Body of pancreas (tissue), 4 donors: Measurements from ENCODE around the gene BMPER. TPM values are rescaled to one million over a fixed set of nuclear protein-coding genes. Genes with fewer than 3 reads are reported as not detected.

Experiments
- ATAC-seq: fragments of 150-250 bp; one replicate; pipeline ENCODE4 v1.9.1; 2016
- DNase-seq, 4 donors: peaks; one replicate each; pipeline ENCODE4 v3.0.0-alpha.2; 2019
- H3K27ac ChIP-seq, 4 donors: fragments of 200-600 bp; sonication (generic); 1 replicate in 3 of 4; 2 replicates in 1 of 4; pipeline versions ENCODE4 v1.5.1 to v1.6.1; 2016 to 2019; ENCODE audit warnings: mild to moderate bottlenecking in 1 of 4, mixed read lengths in 1 of 4, moderate library complexity in 1 of 4
- H3K27me3 ChIP-seq, 2 donors: fragments of 200-600 bp; sonication (generic); one replicate each; pipeline ENCODE4 v1.6.0; 2016; ENCODE audit warnings: mild to moderate bottlenecking in 1 of 2
- H3K36me3 ChIP-seq, 2 donors: fragments of 200-600 bp; sonication (generic); replicated peaks in 1 of 2; 2 replicates each; pipeline ENCODE4 v1.5.1; 2016; ENCODE audit warnings: low read depth in 2 of 2; ENCODE audit not compliant: insufficient read depth in 1 of 2
- H3K4me1 ChIP-seq: fragments of 200-600 bp; sonication (generic); one replicate; pipeline ENCODE4 v1.6.0; 2016
- H3K4me3 ChIP-seq, 2 donors: fragments of 200-600 bp; sonication (generic); 1 replicate in 1 of 2; 2 replicates in 1 of 2; pipeline ENCODE4 v1.5.1; 2016 to 2019
- H3K9me3 ChIP-seq, 3 donors: fragments of 200-600 bp; sonication (generic); 1 replicate in 2 of 3; 2 replicates in 1 of 3; pipeline ENCODE4 v1.5.1; 2016
- POLR2A ChIP-seq, 3 donors: fragments of 450-650 bp; IDR thresholded peaks; one replicate each; pipeline ENCODE4 v1.6.1; 2016; ENCODE audit warnings: antibody characterized with exemption in 3 of 3, mild to moderate bottlenecking in 2 of 3
- WGBS, 2 donors: methylation state at CpG; one replicate each; pipeline ENCODE4 v1.1.5; 2017; 5-methylcytosine and 5-hydroxymethylcytosine counted together
- intact Hi-C: fragments of 100-400 bp; cut with DNase I; formaldehyde crosslinking; loops from one replicate; pipeline ENCODE4 v1.15.1; 2023
- total RNA-seq, 2 donors: library from RNA; depleted of rRNA; stranded (reverse); fragments of >200 nt; gene quantifications; one replicate each; pipeline ENCODE4 v1.1.0, GENCODE V29; 2016
- TF ChIP-seq, protein P1 (sequence below), 7 experiments: fragments of 450-650 bp in 4 of 7; fragments of 200-600 bp in 3 of 7; sonication (generic) in 3 of 7; IDR thresholded peaks; one replicate each; pipeline ENCODE4 v1.5.1; 2016 to 2019; ENCODE audit warnings: antibody characterized with exemption in 7 of 7

Gene BMPER
- total RNA-seq, 2 donors from 2014 or later = 0.33 to 0.78 TPM

DNA sequence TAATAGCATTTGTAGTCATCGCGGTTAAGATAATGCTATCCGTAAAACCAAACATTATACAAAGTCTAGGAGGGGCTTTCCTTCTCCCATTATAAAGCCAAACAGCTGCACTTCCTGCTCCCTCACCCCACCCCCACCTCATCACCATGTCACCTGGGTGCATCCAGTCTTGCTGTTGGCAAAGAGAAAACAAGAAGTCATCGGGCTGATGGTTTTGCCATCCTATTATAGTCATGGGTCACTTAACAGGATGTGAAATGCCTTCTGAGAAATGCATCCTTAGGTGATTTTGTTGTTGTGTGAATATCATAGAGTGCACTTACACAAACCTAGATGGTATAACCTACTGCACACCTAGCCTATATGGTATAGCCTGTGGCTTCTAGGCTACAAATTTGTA is 157.0 kb downstream of the BMPER start:
- Histone ChIP-seq H3K27ac (no peak overlapping the region), H3K36me3 (no peaks in the 10 kb centered on the region), H3K27me3 (no peaks in the 10 kb centered on the region), H3K4me3 (no peak overlapping the region), H3K9me3 (no peaks in the 10 kb centered on the region), H3K4me1 (no peaks in the 10 kb centered on the region)
- 66 to 80% methylated on average over 4 of the region's 4 CpGs for WGBS, 2 donors
- DNase-seq (no peak), ATAC-seq (no peak)
- intact Hi-C loops = no loop called here
- TF ChIP-seq, protein P1, sequence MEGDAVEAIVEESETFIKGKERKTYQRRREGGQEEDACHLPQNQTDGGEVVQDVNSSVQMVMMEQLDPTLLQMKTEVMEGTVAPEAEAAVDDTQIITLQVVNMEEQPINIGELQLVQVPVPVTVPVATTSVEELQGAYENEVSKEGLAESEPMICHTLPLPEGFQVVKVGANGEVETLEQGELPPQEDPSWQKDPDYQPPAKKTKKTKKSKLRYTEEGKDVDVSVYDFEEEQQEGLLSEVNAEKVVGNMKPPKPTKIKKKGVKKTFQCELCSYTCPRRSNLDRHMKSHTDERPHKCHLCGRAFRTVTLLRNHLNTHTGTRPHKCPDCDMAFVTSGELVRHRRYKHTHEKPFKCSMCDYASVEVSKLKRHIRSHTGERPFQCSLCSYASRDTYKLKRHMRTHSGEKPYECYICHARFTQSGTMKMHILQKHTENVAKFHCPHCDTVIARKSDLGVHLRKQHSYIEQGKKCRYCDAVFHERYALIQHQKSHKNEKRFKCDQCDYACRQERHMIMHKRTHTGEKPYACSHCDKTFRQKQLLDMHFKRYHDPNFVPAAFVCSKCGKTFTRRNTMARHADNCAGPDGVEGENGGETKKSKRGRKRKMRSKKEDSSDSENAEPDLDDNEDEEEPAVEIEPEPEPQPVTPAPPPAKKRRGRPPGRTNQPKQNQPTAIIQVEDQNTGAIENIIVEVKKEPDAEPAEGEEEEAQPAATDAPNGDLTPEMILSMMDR (IDR thresholded peaks at IDR 0.05) = no peak
- TF ChIP-seq POLR2A (IDR thresholded peaks at IDR 0.05) = no peak

- Histone ChIP-seq H3K36me3 (no peaks in the 10 kb centered on the region), H3K4me3 (no peak overlapping the region), H3K9me3 (no peaks in the 10 kb centered on the region), H3K4me1 (no peaks in the 10 kb centered on the region), H3K27me3 (no peaks in the 10 kb centered on the region), H3K27ac (no peak overlapping the region)
- ATAC-seq (no peak), DNase-seq (no peak)
- intact Hi-C loops = no loop called here
- TF ChIP-seq POLR2A (IDR thresholded peaks at IDR 0.05) = no peak
- TF ChIP-seq, protein P1 (IDR thresholded peaks at IDR 0.05) = no peak
Measured at GRCh38 chr7:34062826-34063225, 157.5 kb downstream of the BMPER start.

GRCh38 chr7:34064519-34065158 is 159.3 kb downstream of the BMPER start:
- Histone ChIP-seq H3K4me1 (no peaks in the 10 kb centered on the region), H3K27ac (no peak overlapping the region), H3K4me3 (no peak overlapping the region), H3K36me3 (no peaks in the 10 kb centered on the region), H3K27me3 (no peaks in the 10 kb centered on the region), H3K9me3 (no peaks in the 10 kb centered on the region)
- no peak for ATAC-seq
- TF ChIP-seq, protein P1 (IDR thresholded peaks at IDR 0.05) = no peak
- no peak for TF ChIP-seq POLR2A (IDR thresholded peaks at IDR 0.05)
- intact Hi-C loops = no loop called here
- WGBS, 2 donors = 67 to 69% methylated on average over 4 of the region's 4 CpGs
- DNase-seq = no peak

GRCh38 chr7:34066411-34066810 is 161.1 kb downstream of the BMPER start:
- Histone ChIP-seq H3K27me3 (no peaks in the 10 kb centered on the region), H3K36me3 (no peaks in the 10 kb centered on the region), H3K9me3 (no peaks in the 10 kb centered on the region), H3K27ac (no peak overlapping the region), H3K4me3 (no peak overlapping the region), H3K4me1 (no peaks in the 10 kb centered on the region)
- no peak for ATAC-seq
- no peak for DNase-seq
- TF ChIP-seq POLR2A (IDR thresholded peaks at IDR 0.05) = no peak
- TF ChIP-seq, protein P1 (IDR thresholded peaks at IDR 0.05) = no peak
- intact Hi-C loops = no loop called here
- 60 to 73% methylated on average over 1 of the region's 1 CpG for WGBS, 2 donors
